Hematopoietic multipotent progenitor cell treated with erythropoietin and hydrocortisone succinate and interleukin-3 and kit ligand, for 15 days (in vitro differentiated cells): ENCODE data around the gene AMDHD2.

Source experiments
- DNase-seq: peaks from one replicate; pipeline ENCODE4 v3.0.0-alpha.2; 2015; ENCODE audit warnings: low spot score

The AMDHD2 gene

GRCh38 chr16:2482708-2483534 is 37.2 kb upstream of the AMDHD2 start:
- DNase-seq, result no peak

GRCh38 chr16:2483939-2484897 is 36.0 kb upstream of the AMDHD2 start:
- no peak for DNase-seq

GRCh38 chr16:2484898-2485508 is 35.2 kb upstream of the AMDHD2 start:
- no peak for DNase-seq

DNA sequence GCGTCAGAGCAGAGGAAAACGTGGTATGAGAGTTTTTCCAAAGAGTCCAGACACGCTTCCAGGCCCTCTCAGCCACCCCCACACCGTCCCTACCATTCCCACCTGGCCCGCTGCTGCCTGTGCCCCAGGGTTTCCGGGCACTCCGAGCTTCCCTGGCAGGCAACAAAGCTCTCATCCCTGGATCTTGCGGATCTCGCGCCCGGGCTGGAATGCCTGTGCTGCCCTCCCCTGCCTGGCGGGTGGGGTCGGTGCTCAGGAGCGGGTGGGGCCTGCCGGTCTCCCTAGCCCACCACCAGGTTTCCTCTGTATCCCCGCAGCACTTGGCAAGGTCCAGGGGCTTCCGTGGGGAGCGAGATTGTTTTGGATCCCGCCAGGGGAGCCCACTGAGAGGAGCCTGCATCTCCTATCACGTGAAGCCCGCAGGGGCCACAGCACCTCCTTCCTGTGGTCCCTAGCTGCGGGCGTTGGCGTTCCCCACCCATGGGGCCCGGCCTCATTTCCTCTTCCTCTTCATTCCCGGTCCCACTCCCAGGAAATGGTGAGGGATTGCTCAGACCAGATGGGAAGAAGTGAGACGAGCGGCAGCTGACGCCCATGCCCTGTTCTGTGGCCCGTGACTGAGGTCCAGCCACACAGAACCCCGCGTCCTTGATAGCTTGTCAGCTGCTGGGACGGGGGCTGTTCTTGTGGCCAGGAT is 34.2 kb upstream of the AMDHD2 start:
- no peak for DNase-seq

DNA sequence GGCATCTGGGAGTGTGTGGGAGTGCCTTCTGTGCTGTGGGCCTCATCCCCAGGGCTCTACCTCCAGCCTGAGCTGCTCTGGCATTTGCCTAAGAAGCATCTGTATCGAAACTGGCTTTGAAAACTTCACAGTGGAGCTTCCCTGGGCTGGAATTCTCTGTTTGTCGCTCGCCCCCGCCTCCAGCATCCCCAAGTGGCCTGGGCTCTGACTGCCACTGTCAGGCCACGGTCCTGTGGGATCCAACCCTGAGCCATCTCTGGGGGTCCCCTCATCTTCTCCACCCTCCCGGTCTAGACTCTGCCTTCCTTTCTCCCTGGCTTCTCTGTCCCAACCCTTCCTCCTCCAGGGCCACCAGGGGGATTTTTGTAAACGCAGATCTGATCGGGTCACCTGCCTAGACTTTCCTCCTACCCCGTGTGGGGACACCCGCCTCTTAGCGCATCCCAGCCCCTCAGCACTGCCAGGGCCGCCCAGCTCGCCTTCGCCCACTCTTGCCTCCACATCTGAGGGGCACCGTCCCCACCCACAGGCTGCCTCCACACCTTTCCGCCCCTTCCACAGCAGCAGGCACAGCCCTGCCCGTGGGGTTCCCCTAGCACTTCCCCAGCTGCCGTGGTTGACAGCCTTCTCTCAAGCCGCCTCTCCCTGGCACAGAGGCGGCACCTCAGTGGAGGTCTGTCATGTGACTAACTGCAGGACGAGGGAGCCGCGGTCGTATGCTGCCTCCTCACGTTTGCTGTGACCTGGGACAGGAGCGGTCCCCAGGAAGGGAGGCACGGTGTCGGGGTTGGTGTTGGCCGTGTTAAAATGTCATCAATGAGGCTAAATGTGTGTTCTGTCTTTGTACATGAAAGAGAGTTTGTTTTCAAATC is 33.3 kb upstream of the AMDHD2 start:
- DNase-seq, result peak; percentile 84

GRCh38 chr16:2487517-2487842 is 32.7 kb upstream of the AMDHD2 start:
- DNase-seq, result no peak

DNA sequence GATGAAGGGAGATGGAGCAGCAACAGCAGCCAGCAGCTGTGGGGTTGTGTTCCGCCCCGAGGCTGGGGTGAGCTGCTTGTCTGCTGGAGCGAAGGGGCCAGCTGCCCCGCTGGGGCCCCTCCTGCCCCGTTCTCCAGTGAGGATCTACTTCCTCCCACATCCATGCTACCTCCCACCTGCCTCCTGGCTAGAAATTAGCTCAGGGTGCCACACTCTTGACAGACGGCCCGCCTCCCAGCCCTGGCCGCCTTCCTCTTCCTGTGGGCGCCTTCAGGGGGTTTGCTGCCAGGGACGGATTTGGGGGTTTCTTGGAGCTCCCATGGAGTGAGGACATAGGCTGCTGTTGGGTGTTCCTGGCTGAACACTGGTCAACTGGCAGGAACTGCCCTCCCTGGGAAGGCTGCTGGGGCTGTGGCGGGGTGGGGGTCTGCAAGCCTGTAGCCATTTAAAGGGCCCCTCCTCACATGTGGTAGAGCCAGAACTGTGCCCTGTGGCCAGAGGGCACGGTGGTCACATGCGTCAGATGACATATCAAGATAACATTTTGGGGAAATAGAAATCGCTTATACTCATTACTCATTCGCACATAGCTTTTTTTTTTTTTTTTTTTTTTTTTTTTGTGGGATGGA is 32.2 kb upstream of the AMDHD2 start:
- DNase-seq, result no peak

DNA sequence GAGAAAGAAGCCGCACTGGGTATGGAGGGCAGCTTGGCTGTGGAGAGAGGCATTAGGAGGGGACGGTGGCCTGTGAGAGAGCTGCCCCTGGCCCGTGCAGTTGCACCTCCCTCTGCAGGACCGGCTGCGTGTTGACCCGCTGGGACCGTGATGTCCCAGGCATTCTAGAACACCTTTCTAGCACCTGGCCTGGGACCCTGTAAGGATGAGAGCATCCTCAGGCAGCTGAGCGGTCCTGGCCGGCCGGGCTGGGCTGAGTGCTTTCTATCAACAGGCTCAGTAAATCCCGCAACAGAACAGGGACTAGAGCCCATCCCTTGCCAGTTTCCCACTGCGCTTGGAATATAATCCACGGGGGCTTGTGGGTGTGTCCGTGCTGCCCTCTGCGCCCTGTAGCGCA is 30.6 kb upstream of the AMDHD2 start:
- no peak for DNase-seq

DNA sequence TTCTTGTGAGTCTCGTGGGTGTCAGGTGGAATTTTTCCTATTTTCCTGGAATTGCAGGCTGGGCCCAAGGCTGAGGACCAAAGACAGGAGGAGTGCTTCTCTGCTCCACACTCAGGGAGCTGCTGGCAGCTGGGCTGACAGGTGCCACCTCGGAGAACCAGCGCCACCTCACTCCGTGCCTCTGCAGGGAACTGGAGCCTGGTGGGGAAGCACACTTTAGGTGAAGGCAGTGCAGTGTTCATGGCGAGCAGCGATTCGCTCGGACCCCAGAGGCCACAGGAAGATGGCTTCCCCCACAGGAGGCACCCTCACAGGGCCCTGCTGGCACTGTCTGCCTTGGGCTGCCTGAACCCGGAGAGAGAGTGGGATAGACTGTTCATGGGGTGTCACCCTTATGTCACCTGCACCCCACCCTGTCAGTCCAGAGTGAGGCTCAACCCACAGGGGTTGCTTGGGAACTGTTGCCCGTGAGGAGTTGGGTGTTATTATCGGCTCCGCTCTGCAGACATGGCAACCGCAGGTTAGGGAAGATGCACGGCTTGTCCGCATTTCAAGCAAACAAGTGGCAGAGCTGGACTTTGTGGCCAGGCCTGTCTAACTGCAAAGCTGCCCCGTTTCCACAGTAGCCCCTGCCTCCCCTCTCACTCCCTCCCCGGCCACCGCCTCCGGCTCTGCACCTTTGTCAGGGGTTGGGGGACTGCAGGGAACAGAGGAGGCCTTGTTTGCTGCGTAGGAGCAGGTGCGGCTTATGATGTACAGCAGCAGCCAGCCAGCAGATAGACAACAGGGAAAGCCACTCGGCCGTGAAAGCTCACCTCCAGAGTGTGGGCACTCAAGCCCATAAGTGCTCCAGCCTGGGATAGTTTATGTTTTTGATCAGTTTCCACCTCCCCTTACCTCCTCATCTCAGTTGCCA is 29.7 kb upstream of the AMDHD2 start:
- no peak for DNase-seq

GRCh38 chr16:2492292-2492691 is 27.9 kb upstream of the AMDHD2 start:
- DNase-seq, result no peak

DNA sequence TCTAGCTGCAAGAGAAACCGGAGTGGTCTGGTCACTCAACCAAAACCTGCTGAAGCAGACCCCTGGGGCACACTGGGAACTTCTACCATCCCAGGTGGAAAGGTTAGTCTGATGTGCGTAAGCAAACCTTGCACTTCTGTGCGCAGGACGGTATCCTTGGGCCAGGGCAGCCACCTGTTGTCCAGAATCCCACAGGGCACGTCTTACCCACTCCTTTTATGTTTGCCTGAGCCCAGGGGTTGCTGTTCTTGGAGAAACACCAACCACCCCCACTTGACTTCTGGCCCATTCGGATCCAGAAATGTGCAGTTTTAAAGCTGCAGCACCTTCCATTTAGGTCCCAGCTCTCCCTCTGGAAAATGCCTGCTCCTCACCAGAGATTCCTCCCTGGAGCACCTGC is 26.6 kb upstream of the AMDHD2 start:
- no peak for DNase-seq

DNA sequence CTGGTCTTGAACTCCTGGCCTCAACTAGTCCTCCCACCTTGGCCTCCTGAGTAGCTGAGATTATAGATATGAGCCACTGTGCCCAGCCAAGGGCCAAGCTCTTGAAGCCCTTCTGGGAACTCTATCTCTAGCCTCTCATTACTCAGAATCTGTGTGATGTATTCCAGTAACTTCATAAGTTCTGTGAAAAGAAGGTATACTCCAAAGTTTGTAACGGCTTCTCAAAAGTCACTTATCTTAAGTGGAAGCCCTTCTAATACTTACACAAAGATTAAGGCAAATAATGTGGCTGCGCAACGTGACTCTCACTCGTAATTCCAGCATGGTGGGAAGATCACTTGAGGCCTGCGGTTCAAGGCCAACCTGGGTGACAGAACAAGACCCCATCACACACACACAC is 25.6 kb upstream of the AMDHD2 start:
- DNase-seq, result peak; percentile 42

- no peak for DNase-seq
These were observed 25.1 kb upstream of the AMDHD2 start for GRCh38 chr16:2495041-2495440.

DNA sequence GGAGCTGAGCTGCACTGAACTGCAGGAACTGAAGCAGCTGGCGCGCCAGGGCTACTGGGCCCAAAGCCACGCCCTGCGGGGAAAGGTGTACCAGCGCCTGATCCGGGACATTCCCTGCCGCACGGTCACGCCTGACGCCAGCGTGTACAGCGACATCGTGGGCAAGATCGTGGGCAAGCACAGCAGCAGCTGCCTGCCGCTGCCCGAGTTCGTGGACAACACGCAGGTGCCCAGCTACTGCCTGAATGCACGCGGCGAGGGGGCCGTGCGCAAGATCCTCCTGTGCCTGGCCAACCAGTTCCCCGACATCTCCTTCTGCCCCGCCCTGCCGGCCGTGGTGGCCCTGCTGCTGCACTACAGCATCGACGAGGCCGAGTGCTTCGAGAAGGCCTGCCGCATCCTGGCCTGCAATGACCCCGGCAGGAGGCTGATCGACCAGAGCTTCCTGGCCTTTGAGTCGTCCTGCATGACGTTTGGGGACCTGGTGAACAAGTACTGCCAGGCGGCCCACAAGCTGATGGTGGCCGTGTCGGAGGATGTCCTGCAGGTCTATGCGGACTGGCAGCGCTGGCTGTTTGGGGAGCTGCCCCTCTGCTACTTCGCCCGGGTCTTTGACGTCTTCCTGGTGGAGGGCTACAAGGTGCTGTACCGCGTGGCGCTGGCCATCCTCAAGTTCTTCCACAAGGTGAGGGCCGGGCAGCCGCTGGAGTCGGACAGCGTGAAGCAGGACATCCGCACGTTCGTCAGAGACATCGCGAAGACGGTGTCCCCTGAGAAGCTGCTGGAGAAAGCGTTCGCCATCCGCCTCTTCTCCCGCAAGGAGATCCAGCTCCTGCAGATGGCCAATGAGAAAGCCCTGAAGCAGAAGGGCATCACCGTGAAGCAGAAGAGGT is 23.7 kb upstream of the AMDHD2 start:
- DNase-seq, result no peak

GRCh38 chr16:2497116-2497630 is 23.0 kb upstream of the AMDHD2 start:
- DNase-seq, result peak; percentile 43

- no peak for DNase-seq
These were observed 22.3 kb upstream of the AMDHD2 start for GRCh38 chr16:2497695-2498484.

DNA sequence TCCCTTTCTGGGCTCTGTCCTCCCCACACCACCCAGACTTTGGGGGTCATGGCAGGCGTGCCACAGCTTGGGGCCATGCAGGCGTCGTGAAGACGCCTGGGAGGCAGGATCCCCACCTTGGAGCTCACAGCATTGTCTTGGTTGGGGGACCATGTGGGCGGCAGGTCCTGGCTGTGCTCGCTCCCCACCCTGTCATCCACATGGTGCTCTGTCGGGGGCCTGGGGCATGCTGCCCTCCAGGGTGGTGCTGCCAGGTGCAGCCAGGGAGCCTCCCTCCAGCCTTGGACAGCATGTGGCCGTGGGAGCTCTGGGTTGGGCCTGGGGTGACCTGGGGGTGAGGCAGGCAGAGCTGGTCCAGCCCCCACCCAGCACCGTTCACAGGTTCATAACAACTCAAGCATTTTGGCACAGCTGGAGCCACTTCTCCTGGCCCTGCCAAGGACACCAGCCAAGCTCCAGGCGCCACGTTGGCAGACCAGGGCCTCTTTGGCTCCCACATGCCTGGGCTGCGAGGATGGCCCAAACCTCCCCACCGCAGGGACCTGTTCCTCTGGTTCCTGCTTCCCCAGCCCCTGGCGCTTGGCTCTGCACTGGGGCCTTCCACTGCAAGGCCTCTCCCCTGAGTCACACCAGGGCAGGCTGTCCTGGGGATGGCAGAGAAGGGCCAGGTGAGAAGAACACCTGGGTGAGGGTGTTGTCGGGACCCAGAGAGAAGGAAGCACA is 21.5 kb upstream of the AMDHD2 start:
- DNase-seq, result no peak
